HG03103 (cell line): Measurements from ENCODE around the gene C8G.

ENCODE experiments used
- ATAC-seq: cut with Tn5 transposase; IDR thresholded peaks from one replicate; pipeline ENCODE4 v1.9.1; 2021; ENCODE audit warnings: low read depth; ENCODE audit not compliant: unreplicated experiment

Gene C8G

GRCh38 chr9:136964171-136964689 is 19.2 kb downstream of the C8G start:
- no peak for ATAC-seq

DNA sequence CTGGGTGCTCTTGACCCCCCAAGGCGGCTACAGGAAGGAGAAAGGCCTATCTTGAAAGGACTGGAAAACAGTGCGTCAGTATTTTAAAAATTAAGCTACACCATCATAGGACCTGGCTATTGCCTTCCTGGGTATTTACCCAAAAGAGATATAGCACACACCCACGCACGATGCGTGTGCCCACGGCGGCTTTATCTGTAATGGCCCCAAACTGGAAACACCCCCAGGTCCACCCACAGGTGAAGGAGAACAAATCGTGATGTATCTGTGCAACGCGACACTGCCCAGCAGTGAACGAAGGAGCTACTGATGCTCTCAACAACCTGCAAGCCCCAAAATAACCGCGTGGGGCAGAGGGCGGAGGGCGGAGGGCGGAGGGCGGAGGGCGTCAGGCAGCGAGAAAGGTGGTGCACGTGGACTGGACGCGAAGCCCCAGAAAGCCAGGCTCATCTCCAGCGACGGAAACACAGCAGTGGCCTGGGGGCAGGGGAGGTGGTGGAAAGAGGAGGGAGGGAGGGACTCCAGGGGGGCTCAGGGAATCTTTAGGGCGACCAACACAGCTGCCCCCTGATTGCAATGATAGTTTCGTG is 19.9 kb downstream of the C8G start:
- no peak for ATAC-seq

GRCh38 chr9:136965771-136966484 is 20.9 kb downstream of the C8G start:
- ATAC-seq: no peak

- no peak for ATAC-seq
Observed at GRCh38 chr9:136968333-136969127, 23.5 kb downstream of the C8G start.

GRCh38 chr9:136969150-136969549 is 24.1 kb downstream of the C8G start:
- no peak for ATAC-seq

GRCh38 chr9:136969774-136970173 is 24.7 kb downstream of the C8G start:
- ATAC-seq: no peak

DNA sequence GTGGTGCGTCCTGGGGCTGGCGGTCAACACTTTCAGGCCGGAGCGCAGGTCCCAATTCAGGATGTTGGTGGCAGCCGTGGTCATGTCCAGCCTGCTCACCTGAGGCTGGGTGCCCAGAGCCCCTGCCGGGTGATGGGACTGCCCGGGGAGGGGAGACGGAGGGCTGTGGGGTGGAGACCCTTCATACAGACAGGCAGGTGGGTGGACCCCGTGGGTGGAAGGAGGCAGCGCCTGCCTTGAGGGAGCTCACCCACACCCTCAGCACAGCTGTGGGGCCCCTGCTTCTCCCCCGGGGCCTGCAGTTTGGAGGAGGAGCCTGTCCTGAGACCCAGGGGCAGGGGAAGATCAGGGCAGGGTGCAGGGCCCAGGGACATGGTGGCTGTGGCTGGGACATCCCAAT is 25.3 kb downstream of the C8G start:
- ATAC-seq: no peak

- ATAC-seq: no peak
Observed at GRCh38 chr9:136971746-136972145, 26.7 kb downstream of the C8G start.

DNA sequence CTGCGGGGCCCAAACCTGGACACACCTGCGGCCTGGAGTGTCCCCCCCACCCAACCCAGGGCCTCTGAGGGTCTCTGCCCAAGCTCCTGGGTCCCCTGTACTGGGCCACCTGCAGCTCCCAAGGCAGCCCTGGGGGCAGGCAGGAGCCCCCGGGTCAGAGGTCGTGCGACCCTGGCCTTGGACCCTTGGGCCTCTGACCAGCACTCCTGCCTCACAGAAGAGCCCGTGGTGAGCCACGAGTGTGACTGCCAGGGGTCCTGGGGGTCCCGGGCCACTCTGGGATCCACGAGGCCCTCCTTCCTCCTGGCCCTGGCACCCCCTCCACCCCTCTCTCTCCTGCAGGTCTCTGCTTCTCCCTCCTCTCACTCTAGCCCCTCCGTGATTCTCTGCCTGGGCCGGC is 27.3 kb downstream of the C8G start:
- ATAC-seq: no peak

DNA sequence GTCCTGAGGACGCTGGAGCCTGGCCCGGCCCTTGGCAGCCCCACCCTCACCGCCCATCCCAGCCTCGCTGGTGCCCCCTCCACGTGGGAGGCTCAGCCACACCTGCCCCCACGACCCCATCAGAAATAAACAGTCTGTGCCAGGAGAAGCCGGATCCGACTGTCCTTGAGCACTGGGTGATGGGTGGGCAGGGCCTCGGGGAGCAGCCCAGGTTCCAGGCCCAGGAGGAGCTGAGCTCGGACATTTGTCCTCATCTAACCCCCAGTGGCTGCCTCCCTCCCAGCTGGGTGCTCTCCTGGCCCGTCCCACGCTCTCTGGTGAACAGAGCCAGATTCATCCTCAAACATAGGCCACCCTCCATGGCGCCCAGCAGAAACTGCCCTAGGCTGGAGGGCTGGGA is 27.7 kb downstream of the C8G start:
- no peak for ATAC-seq

GRCh38 chr9:136973618-136974617 is 28.9 kb downstream of the C8G start:
- ATAC-seq: no peak

DNA sequence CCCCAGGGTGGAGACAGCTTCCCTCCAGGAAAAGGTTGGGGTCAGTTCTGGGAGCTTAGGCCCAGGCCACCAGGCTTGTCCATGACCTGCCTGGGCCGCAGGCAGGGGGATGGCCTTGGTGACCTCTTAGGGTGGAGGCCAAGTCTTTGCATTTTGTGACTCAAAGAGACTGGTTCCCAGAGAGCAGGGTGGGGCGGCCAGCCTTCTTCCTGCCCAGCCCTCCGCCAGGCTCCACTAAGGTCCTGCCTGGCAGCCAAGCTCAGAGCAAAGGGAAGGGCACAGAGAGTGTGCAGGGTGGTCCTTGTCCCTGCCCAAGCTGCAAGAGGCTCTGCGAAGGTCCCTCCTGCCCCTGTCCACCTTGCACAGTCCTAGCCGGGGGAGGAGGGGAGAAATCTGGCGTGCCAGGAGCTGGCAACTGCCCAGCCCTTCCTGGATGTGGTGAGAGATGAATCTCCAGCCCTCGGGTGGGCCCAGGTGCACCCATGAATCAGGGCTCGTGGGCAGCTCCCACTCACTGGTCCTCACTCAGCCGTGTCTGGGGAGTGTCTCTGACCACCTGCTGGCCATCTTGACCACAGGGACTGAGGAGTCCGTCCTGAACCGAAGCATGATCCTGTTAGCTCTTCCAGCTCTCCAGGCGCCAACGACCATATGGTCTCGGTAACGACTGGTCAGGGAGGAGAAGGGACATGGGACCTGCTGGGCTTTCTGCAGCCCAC is 29.9 kb downstream of the C8G start:
- ATAC-seq: no peak

DNA sequence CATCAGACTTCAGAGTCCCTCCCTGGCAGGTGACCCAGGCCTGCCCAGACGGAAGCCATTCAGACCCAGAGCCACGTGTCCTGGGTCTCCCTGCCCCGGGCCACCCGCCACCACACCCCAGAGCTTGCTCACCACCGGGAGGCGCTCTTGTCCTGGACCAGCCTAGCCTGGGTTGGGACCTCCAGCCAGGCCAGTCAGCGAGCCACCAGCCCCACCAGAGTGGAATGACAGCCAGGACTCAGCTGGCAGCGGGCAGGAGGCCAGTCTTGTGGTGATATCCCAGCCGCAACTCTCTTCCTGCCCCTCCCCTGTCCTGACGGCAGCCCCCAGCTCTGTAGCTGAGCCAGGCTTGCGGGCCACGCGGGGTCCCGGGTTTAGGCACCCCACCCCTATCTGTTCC is 30.6 kb downstream of the C8G start:
- no peak for ATAC-seq

- ATAC-seq: no peak
Observed at GRCh38 chr9:136977223-136977622, 32.2 kb downstream of the C8G start, which contains the start of gene PTGDS. Gene PTGDS (plus strand): TSS chr9:136977504. CDS start chr9:136977579, 75 bp downstream.

DNA sequence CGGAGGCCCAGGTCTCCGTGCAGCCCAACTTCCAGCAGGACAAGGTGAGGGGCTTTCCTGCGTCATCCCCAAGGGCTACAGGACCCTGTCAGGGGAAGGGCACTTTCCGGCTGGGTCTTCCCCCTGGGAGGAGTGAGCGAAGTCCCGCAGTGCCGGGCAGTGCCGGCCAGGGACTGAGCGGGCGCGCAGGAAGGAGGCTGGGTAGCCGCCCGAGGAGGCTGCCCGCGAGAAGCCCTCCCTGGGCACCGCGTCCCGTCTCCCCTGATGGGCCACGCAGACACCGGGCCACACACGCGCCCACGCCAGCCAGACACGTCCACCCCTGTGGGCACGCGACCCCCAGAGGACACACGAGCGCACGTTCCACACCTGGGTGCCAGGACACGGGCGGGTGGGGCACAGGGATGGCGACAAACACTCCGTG is 32.6 kb downstream of the C8G start:
- no peak for ATAC-seq

DNA sequence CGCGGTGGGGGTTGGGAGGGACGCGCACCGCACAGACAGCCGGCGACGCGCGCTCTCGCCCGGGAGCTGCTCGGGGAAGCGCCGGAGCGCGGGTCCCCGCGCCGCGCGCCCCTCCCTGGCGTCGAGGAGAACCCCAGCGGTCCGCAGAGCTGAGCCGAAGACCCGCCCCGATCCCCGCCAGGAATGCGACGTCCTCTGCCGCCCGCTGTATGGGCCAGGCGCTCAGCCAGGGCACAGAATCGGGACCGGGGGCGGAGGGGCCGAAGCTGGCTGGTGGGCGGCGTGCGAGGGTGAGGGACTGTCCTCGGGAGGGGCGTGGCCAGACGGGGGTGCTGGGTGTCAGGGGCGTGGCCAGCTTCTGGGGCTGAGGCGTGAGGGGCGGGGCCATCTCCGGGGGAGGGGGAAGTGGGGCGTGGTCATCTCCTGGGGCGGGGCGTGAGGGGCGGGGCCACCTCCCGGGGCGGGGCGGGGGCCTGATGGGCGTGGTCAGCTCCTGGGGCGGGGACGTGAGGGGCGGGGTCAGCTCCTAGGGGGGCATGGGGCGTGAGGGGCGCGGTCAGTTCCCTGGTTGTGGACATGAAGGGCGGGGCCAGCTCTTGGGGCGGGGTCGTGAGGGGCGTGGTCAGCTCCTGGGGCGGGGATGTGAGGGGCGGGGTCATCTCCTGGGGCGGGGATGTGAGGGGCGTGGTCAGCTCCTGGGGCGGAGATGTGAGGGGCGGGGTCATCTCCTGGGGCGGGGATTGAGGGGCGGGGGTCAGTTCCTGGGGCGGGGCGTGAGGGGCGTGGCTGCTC is 33.2 kb downstream of the C8G start:
- no peak for ATAC-seq

GRCh38 chr9:136978865-136979544 is 34.0 kb downstream of the C8G start:
- ATAC-seq: no peak
